Endothelial cell of umbilical vein (primary cell): ENCODE results near the gene DDX54. TPM values are rescaled to one million over a fixed set of nuclear protein-coding genes. Genes with fewer than 3 reads are reported as not detected.

Experiments used
- BruUV-seq: library from RNA; stranded (reverse); fragments of 400-500 nt; replicated peaks from 2 replicates; lab custom pipeline; 2021; lab: Mats Ljungman, UMichigan
- CTCF ChIA-PET: fragments of 300-600, 350-600 bp; sonication (Branson Sonifier 250); formaldehyde crosslinking; loops from one replicate; lab custom pipeline; 2021; ENCODE audit warnings: antibody characterized with exemption, inconsistent platforms; lab: Charles Lee
- POLR2A ChIA-PET: fragments of 300-600, 350-600 bp; sonication (Branson Sonifier 250); formaldehyde crosslinking; loops from one replicate; lab custom pipeline; 2021; ENCODE audit warnings: antibody characterized with exemption, inconsistent platforms; lab: Charles Lee
- DNase-seq: peaks from one replicate; pipeline ENCODE4 v3.0.0-alpha.2; 2011; ENCODE audit warnings: low read depth, low spot score
- FAIRE-seq: peaks from 2 replicates; lab custom pipeline; 2011; peaks lifted over from hg19 to GRCh38; lab: Jason Lieb, UNC
- H2AFZ ChIP-seq: 2 replicates; pipeline ENCODE4 v1.6.0; 2012; ENCODE audit warnings: low read depth, low read length, control low read depth, inconsistent platforms
- H3K27ac ChIP-seq: 2 replicates; pipeline ENCODE4 v1.5.1; 2011; ENCODE audit warnings: low read depth, mild to moderate bottlenecking, control low read depth, low read length, moderate library complexity; ENCODE audit not compliant: insufficient read depth
- H3K27me3 ChIP-seq, 2 experiments: 2 replicates each; pipeline versions ENCODE4 v1.6.0 to v1.6.1; 2011; ENCODE audit warnings: low read length in 2 of 2, mixed read lengths in 1 of 2; ENCODE audit not compliant: control insufficient read depth in 2 of 2, insufficient read depth in 2 of 2
- H3K36me3 ChIP-seq, 2 experiments: 2 replicates in 1 of 2; 3 replicates in 1 of 2; pipeline ENCODE4 v1.5.1; 2011; ENCODE audit warnings: low read length in 2 of 2, mild to moderate bottlenecking in 1 of 2, moderate library complexity in 1 of 2; ENCODE audit not compliant: control insufficient read depth in 2 of 2, insufficient read depth in 2 of 2; ENCODE audit errors: extremely low read depth in 1 of 2
- H3K4me1 ChIP-seq: 3 replicates; pipeline ENCODE4 v1.5.1; 2011; ENCODE audit warnings: mild to moderate bottlenecking, low read length; ENCODE audit not compliant: control insufficient read depth, insufficient read depth; ENCODE audit errors: extremely low read depth
- H3K4me2 ChIP-seq: 2 replicates; pipeline ENCODE4 v1.6.1; 2011; ENCODE audit warnings: low read length, control low read depth, mixed read lengths; ENCODE audit not compliant: insufficient read depth
- H3K4me3 ChIP-seq, 3 experiments: fragments of 200-600 bp in 1 of 3; sonication (generic), shearing (Covaris generic) in 1 of 3; replicated peaks in 1 of 3; 2 replicates each; pipeline ENCODE4 v1.5.1; 2011 to 2016; ENCODE audit warnings: control low read depth in 3 of 3, low read length in 3 of 3, mild to moderate bottlenecking in 2 of 3, inconsistent platforms in 1 of 3, low read depth in 1 of 3, moderate library complexity in 1 of 3; ENCODE audit not compliant: insufficient read depth in 1 of 3
- H3K79me2 ChIP-seq: 2 replicates; pipeline ENCODE4 v1.6.0; 2012; ENCODE audit warnings: low read length, inconsistent platforms; ENCODE audit not compliant: control insufficient read depth, insufficient read depth
- H3K9ac ChIP-seq: replicated peaks from 2 replicates; pipeline ENCODE3; 2011; ENCODE audit warnings: low read length, control low read depth; ENCODE audit not compliant: insufficient read depth; ENCODE audit errors: extremely low read depth
- H3K9me1 ChIP-seq: replicated peaks from 3 replicates; pipeline ENCODE4 v1.6.0; 2011; ENCODE audit warnings: mild to moderate bottlenecking, low read length; ENCODE audit not compliant: control insufficient read depth, insufficient read depth; ENCODE audit errors: extremely low read depth
- H3K9me3 ChIP-seq: replicated peaks from 2 replicates; pipeline ENCODE4 v1.5.1; 2012; ENCODE audit warnings: low read length, inconsistent platforms; ENCODE audit not compliant: control insufficient read depth, insufficient read depth
- H4K20me1 ChIP-seq: replicated peaks from 2 replicates; pipeline ENCODE3; 2011; ENCODE audit warnings: mild to moderate bottlenecking, low read length; ENCODE audit not compliant: control insufficient read depth, insufficient read depth; ENCODE audit errors: extremely low read depth
- CTCF ChIP-seq, 2 donors: IDR thresholded peaks; 1 replicate in 1 of 2; 2 replicates in 1 of 2; pipeline ENCODE4 v1.5.1; 2011; ENCODE audit warnings: low read length in 2 of 2, mild to moderate bottlenecking in 2 of 2, moderate library complexity in 2 of 2, control low read depth in 1 of 2, inconsistent platforms in 1 of 2, low read depth in 1 of 2; ENCODE audit not compliant: insufficient read depth in 1 of 2; ENCODE audit errors: extremely low read depth in 1 of 2
- EZH2 ChIP-seq: IDR thresholded peaks from 2 replicates; pipeline ENCODE4 v1.6.1; 2012; ENCODE audit warnings: borderline replicate concordance, low read depth, mild to moderate bottlenecking, moderate library complexity, low read length, inconsistent platforms; ENCODE audit not compliant: severe bottlenecking
- FOS ChIP-seq: IDR thresholded peaks from 2 replicates; pipeline ENCODE4 v1.6.1; 2011; ENCODE audit warnings: mild to moderate bottlenecking, low read length, moderate library complexity, borderline replicate concordance; ENCODE audit not compliant: insufficient read depth
- GATA2 ChIP-seq: IDR thresholded peaks from 2 replicates; pipeline ENCODE4 v1.7.0; 2011; ENCODE audit warnings: low read depth, mild to moderate bottlenecking, moderate library complexity, mixed read lengths, low read length; ENCODE audit not compliant: insufficient read length, insufficient read depth
- JUN ChIP-seq: IDR thresholded peaks from 2 replicates; pipeline ENCODE4 v1.6.1; 2011; ENCODE audit warnings: borderline replicate concordance, low read depth; ENCODE audit not compliant: insufficient read length, insufficient read depth
- MAX ChIP-seq: IDR thresholded peaks from 2 replicates; pipeline ENCODE4 v1.6.1; 2011; ENCODE audit not compliant: insufficient read depth, insufficient read length
- MYC ChIP-seq: IDR thresholded peaks from one replicate; pipeline ENCODE4 v1.6.1; 2011; ENCODE audit warnings: mild to moderate bottlenecking, low read depth, low read length
- POLR2A ChIP-seq: IDR thresholded peaks from 2 replicates; pipeline ENCODE4 v1.6.1; 2012; ENCODE audit warnings: low read depth, mild to moderate bottlenecking, control low read depth, low read length
- POLR2AphosphoS5 ChIP-seq: IDR thresholded peaks from 2 replicates; pipeline ENCODE4 v1.6.1; 2012; ENCODE audit warnings: low read depth, mild to moderate bottlenecking, control low read depth, low read length, moderate library complexity; ENCODE audit not compliant: insufficient read depth
- dilution Hi-C: fragments of 300-500 bp; cut with MboI; formaldehyde crosslinking; loops from one replicate; pipeline ENCODE4 v1.15.0; 2019; ENCODE audit warnings: low sequenced_read_pairs; ENCODE audit not compliant: extremely low pct_ligation_motif_present
- intact Hi-C: fragments of 100-400 bp; cut with micrococcal nuclease; formaldehyde crosslinking; loops from one replicate; pipeline ENCODE4 v1.10.0; 2022
- polyA plus RNA-seq, 4 experiments: library from polyadenylated mRNA; depleted of rRNA in 3 of 4; stranded (reverse) in 3 of 4; unstranded in 1 of 4; fragments of >200 nt; gene quantifications; 2 replicates each; pipeline versions ENCODE4 v1.2.1 to v1.2.3, GENCODE V29; 2011 to 2012; ENCODE audit warnings: missing spikeins in 1 of 4
- total RNA-seq: library from RNA; stranded (reverse); gene quantifications from 2 replicates; pipeline ENCODE4 v1.2.3, GENCODE V29; 2021

Gene DDX54
- total and polyA plus RNA-seq, 2 donors (not counting 3 experiments of a cell fraction or from before 2014, with no cell fraction given), result 54.1 to 90.0 TPM

DNA sequence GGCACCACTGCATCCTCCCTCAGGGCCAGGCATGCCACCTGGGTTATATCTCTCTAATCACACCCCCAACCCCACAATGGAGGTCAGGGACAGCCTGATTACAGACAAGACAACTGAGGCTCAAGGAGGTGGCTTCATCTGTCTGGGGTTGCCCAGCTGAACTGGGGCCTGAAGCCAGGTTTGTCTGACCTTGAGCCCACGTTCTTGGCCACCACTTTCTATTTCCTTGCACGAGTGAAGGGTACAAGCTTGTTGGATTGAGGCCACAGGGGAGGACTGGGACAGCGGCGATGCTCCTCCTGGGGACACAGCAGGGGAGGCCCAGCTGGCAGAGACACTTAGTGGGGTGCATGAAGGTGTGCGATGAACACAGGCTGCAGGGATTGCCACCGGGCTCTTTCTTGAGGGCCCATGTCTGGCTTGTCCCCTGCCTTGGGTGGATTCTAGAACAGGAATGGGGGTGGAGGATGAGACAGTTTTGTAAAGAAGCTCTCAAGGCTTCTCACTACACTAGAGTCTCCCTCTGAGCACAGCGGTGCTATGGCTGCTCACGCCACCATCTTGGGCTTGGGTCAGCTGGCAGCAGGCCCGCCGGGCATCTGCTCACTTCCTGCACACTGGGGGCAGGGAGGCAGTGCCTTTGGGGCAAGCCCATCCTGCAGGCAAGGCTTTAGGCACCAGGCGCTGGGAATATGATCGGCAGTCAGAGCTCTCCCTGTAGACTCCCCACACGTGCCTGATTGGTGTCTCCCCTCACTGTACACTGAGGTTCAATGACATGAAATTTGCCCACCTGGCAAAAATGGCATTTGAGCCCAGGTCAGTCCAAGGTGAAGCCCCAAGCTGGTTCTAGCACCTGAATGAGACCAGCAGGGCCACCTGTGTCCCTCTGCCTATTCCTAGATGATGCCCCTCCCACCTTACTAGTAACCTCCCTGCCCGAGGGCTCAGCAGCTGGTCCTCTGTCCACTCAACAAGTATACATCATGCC is 16.2 kb upstream of the DDX54 start:
- no peak for FAIRE-seq

More for the DNA sequence above, 16.2 kb upstream of the DDX54 start:
- H3K4me1 ChIP-seq, result no peaks in the 10 kb centered on the region
- no peak overlapping the region for H3K4me2 ChIP-seq
- TF ChIP-seq MAX (no peak), JUN (no peak), EZH2 (no peak), FOS (no peak), CTCF (IDR thresholded peaks at IDR 0.05; ENCODE audit: extremely low read depth in 1 of 2, insufficient read depth in 1 of 2, low read depth in 1 of 2, low read length in 2 of 2) (no peak), POLR2AphosphoS5 (no peak), MYC (no peak), POLR2A (no peak), GATA2 (no peak)
- H4K20me1 ChIP-seq, result no peaks in the 10 kb centered on the region
- H3K9me1 ChIP-seq, result no peaks in the 10 kb centered on the region
- no peak for DNase-seq
- ChIA-PET POLR2A (no interaction called here), CTCF (no interaction called here)
- no peak overlapping the region for H3K9ac ChIP-seq
- H3K27me3 ChIP-seq, result no peaks in the 10 kb centered on the region
- intact Hi-C loops, result no loop called here
- H3K9me3 ChIP-seq, result no peaks in the 10 kb centered on the region
- BruUV-seq, result no TSS peak
- H3K79me2 ChIP-seq, result no peaks in the 10 kb centered on the region
- H2AFZ ChIP-seq, result no peak overlapping the region
- H3K4me3 ChIP-seq, result no peak overlapping the region
- no peaks in the 10 kb centered on the region for H3K36me3 ChIP-seq
- dilution Hi-C loops, result no loop called here
- no peak overlapping the region for H3K27ac ChIP-seq
